ENCODE measurements around the gene PRSS56. TPM values are rescaled to one million over a fixed set of nuclear protein-coding genes. Genes with fewer than 3 reads are reported as not detected.

PRSS56 gene
- total and polyA plus RNA-seq, 2 of the 8 experiments (the other 6 are each of a cell fraction or from before 2014, with no cell fraction given): 0.03 TPM; not detected in 1

GRCh38 chr2:232540441-232541041, 20.4 kb downstream of the PRSS56 start (continued):
- no peak for TF ChIP-seq CTCF (IDR thresholded peaks at IDR 0.05; ENCODE audit: control extremely low read depth in 1 of 3, insufficient read depth in 1 of 3, low read depth in 1 of 3, low read length in 3 of 3)
- no peak for TF ChIP-seq RNF2 (IDR thresholded peaks at IDR 0.05; ENCODE audit: borderline replicate concordance, low read depth, low read length, missing control alignments, poor library complexity, severe bottlenecking)
- no peak for TF ChIP-seq JUN (IDR thresholded peaks at IDR 0.05; ENCODE audit: low read depth, low read length)
- TF ChIP-seq E2F6 (IDR thresholded peaks at IDR 0.05): no peak
- TF ChIP-seq GTF2F1 (IDR thresholded peaks at IDR 0.05; ENCODE audit: borderline replicate concordance, low read depth, low read length): no peak
- TF ChIP-seq BCL11A (IDR thresholded peaks at IDR 0.05; ENCODE audit: low read depth in 2 of 2, low read length in 2 of 2): no peak
- no peak for TF ChIP-seq HDAC6 (IDR thresholded peaks at IDR 0.05; ENCODE audit: low read depth, low read length)

All from H1 (cell line).